Testis (tissue), 3 donors: Measurements from ENCODE around the gene FAM13C. TPM values are rescaled to one million over a fixed set of nuclear protein-coding genes. Genes with fewer than 3 reads are reported as not detected.

Experiments
- DNase-seq: peaks from one replicate; pipeline ENCODE4 v3.0.0-alpha.2; 2019
- H3K27ac ChIP-seq, 2 donors: fragments of 200-600 bp; sonication (generic); one replicate each; pipeline ENCODE4 v1.5.1; 2019
- H3K27me3 ChIP-seq: fragments of 200-600 bp; sonication (generic); one replicate; pipeline ENCODE4 v1.5.1; 2019
- H3K36me3 ChIP-seq: fragments of 200-600 bp; sonication (generic); one replicate; pipeline ENCODE4 v1.5.1; 2017; ENCODE audit warnings: low read depth; ENCODE audit errors: missing control alignments
- H3K4me1 ChIP-seq: fragments of 200-600 bp; sonication (generic); one replicate; pipeline ENCODE4 v1.5.1; 2019
- H3K4me3 ChIP-seq, 2 donors: fragments of 200-600 bp; sonication (generic); one replicate each; pipeline ENCODE4 v1.5.1; 2017 to 2019
- H3K9me3 ChIP-seq: fragments of 200-600 bp; sonication (generic); one replicate; pipeline ENCODE4 v1.5.1; 2017
- CTCF ChIP-seq, 3 experiments: fragments of 450-650 bp in 2 of 3; fragments of 200-600 bp in 1 of 3; sonication (generic) in 1 of 3; IDR thresholded peaks; one replicate each; pipeline ENCODE4 v1.5.1; 2016 to 2019; ENCODE audit warnings: antibody characterized with exemption in 3 of 3, mild to moderate bottlenecking in 2 of 3, moderate library complexity in 1 of 3
- POLR2A ChIP-seq: fragments of 450-650 bp; IDR thresholded peaks from one replicate; pipeline ENCODE4 v1.6.1; 2017; ENCODE audit warnings: antibody characterized with exemption, mild to moderate bottlenecking, moderate library complexity
- WGBS, 2 donors: methylation state at CpG; one replicate each; pipeline ENCODE4 v1.1.5; 2018; 5-methylcytosine and 5-hydroxymethylcytosine counted together
- intact Hi-C: fragments of 100-400 bp; cut with DNase I; formaldehyde crosslinking; loops from one replicate; pipeline ENCODE4 v1.15.1; 2023; ENCODE audit warnings: low total_unique reads
- polyA plus RNA-seq: library from polyadenylated mRNA; stranded (reverse); fragments of 350-450 nt; fragmentation: Illumina TruSeq; extraction: RNeasy Lipid Tissue Mini Kit (QIAGEN cat#74804); gene quantifications from one replicate; pipeline ENCODE4 v1.2.3, GENCODE V29; 2014; ENCODE audit warnings: low read depth, low replicate concordance; ENCODE audit not compliant: insufficient read depth
- total RNA-seq, 2 donors: library from RNA; depleted of rRNA; stranded (reverse); fragments of >200 nt; gene quantifications; one replicate each; pipeline ENCODE4 v1.2.3, GENCODE V29; 2016

FAM13C gene
- total and polyA plus RNA-seq, 3 donors from 2014 or later: 12.9 to 50.9 (median 38.5) TPM

- TF ChIP-seq CTCF (IDR thresholded peaks at IDR 0.05): no peak
- TF ChIP-seq POLR2A: no peak
- no peaks in the 10 kb centered on the region for H3K9me3 ChIP-seq
Observed at GRCh38 chr10:59271160-59271559, 91.2 kb downstream of the FAM13C start.

GRCh38 chr10:59270492-59270891 is 91.9 kb downstream of the FAM13C start:
- Histone ChIP-seq H3K27me3 (no peaks in the 10 kb centered on the region), H3K36me3 (no peaks in the 10 kb centered on the region), H3K27ac (no peak overlapping the region), H3K4me1 (peaks cover 2% of the 10 kb centered on the region), H3K9me3 (no peaks in the 10 kb centered on the region), H3K4me3 (no peak overlapping the region)
- 88 to 90% methylated on average over 3 of the region's 3 CpGs for WGBS, 2 donors
- DNase-seq: no peak
- intact Hi-C loops: no loop called here
- no peak for TF ChIP-seq CTCF (IDR thresholded peaks at IDR 0.05)
- no peak for TF ChIP-seq POLR2A

More at GRCh38 chr10:59271160-59271559, 91.2 kb downstream of the FAM13C start:
- no peaks in the 10 kb centered on the region for H3K27me3 ChIP-seq
- no peak overlapping the region for H3K4me3 ChIP-seq
- peaks cover 2% of the 10 kb centered on the region for H3K4me1 ChIP-seq
- DNase-seq: no peak
- no peaks in the 10 kb centered on the region for H3K36me3 ChIP-seq
- intact Hi-C loops: no loop called here
- 65 to 79% methylated on average over 4 of the region's 4 CpGs for WGBS, 2 donors
- H3K27ac ChIP-seq: no peak overlapping the region

GRCh38 chr10:59269651-59270050 is 92.7 kb downstream of the FAM13C start:
- no peaks in the 10 kb centered on the region for H3K9me3 ChIP-seq
- no peak for TF ChIP-seq POLR2A
- no peak overlapping the region for H3K4me3 ChIP-seq
- 95 to 99% methylated on average over 6 of the region's 6 CpGs for WGBS, 2 donors
- H3K36me3 ChIP-seq: no peaks in the 10 kb centered on the region
- no peak for DNase-seq
- intact Hi-C loops: no loop called here
- no peak overlapping the region for H3K27ac ChIP-seq
- peaks cover 2% of the 10 kb centered on the region for H3K4me1 ChIP-seq
- H3K27me3 ChIP-seq: no peaks in the 10 kb centered on the region

GRCh38 chr10:59268460-59268859 is 93.9 kb downstream of the FAM13C start:
- no peak overlapping the region for H3K4me3 ChIP-seq
- no peaks in the 10 kb centered on the region for H3K36me3 ChIP-seq
- 73 to 74% methylated on average over 7 of the region's 7 CpGs for WGBS, 2 donors
- no peaks in the 10 kb centered on the region for H3K27me3 ChIP-seq
- intact Hi-C loops: no loop called here
- H3K27ac ChIP-seq: no peak overlapping the region
- H3K9me3 ChIP-seq: no peaks in the 10 kb centered on the region
- peaks cover 2% of the 10 kb centered on the region for H3K4me1 ChIP-seq
- no peak for TF ChIP-seq CTCF (IDR thresholded peaks at IDR 0.05)
- no peak for TF ChIP-seq POLR2A
- peak; percentile 34 for DNase-seq

- no peak overlapping the region for H3K4me3 ChIP-seq
- intact Hi-C loops: no loop called here
- 68 to 76% methylated on average over 3 of the region's 3 CpGs for WGBS, 2 donors
- no peaks in the 10 kb centered on the region for H3K27me3 ChIP-seq
- DNase-seq: no peak
- TF ChIP-seq POLR2A (no peak), CTCF (IDR thresholded peaks at IDR 0.05) (no peak)
- H3K9me3 ChIP-seq: no peaks in the 10 kb centered on the region
- H3K4me1 ChIP-seq: no peaks in the 10 kb centered on the region
- H3K36me3 ChIP-seq: no peaks in the 10 kb centered on the region
- H3K27ac ChIP-seq: no peak overlapping the region
Observed at GRCh38 chr10:59266321-59266720, 96.0 kb downstream of the FAM13C start.
